GM18517 (cell line): ENCODE data around the gene GALNT17.
"Not testable (repeated sequence)": the region's sequence is repeated elsewhere in the genome, so short reads cannot be mapped to it uniquely, and the experiment has no call there.

Experiments used
- ATAC-seq: cut with Tn5 transposase; IDR thresholded peaks from one replicate; pipeline ENCODE4 v1.9.1; 2021; ENCODE audit warnings: mild to moderate bottlenecking, moderate library complexity; ENCODE audit not compliant: unreplicated experiment

GALNT17 gene

DNA sequence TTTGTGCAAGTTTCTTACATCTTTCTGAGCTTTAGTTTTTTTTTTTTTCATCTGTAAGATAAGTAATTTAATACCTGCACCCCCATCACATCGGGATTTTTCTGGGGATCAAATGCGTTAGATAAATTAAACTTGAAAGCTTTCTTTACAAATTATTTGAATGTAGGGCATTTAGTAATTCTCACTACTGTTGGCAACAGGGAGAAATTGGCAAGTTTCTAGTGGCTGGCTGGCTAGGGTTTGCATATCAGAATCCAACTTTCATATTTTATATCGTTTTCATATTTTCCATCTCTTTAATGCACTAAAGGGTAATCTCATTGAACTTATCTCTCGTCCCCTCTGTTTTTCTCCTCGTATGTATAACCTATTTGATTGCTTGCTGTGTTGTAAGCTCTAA, 412.9 kb downstream of the GALNT17 start:
- ATAC-seq, result no peak

DNA sequence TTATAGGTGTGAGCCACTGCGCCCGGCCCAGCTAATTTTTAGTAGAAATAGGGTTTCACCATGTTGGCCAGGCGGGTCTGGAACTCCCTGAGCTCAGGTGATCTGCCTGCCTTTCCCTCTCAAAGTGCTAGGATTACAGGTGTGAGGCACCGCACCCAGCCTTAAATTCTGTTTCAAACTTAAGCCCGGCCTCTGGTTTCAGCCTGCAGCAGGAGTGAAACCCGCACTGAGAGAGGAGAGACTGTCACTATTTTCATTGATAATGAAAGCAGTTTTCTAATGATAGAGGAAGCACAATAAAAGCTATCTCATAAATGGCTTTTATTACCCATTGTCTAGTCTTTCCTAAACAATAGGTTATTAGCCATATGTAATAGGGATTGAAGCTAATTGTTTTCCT, 415.5 kb downstream of the GALNT17 start:
- no peak for ATAC-seq

DNA sequence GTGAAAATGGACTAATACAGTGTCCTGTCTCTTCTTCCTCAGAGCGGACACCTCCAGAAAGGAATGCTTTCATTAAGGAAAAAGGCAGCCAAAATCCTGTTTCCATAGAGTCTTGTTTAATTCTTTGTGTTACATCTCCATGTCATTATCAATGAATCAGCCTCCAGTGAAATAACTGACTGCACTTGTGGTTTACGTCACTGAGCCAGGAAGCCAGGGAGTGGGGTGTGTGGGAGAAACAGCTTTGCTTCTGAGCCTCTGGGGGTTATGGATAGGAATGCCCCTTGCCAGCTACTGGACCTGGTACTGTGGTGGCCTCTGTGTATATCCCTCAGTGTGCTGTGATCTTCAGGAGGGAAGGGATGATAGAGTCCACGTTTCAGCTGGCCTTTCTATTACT, 416.8 kb downstream of the GALNT17 start:
- no peak for ATAC-seq

DNA sequence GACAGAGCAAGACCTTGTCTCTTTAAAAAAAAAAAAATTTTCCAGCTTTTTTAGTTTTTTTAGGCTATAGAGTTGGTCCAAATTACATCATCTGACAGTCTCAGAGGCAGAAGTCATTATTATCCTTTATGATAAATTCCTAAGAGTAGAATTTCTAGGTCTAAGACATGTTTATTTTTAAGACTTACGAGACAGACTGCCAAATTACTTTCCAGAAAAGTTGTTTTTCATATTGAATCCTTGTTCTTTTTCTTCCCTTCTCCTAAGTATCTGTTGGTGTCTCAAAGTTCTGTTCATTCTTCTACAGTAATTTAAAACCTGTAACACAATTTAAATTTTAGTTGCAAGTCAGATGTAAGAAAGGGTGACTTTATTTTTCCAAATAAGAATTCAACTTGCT, 421.4 kb downstream of the GALNT17 start:
- no peak for ATAC-seq

DNA sequence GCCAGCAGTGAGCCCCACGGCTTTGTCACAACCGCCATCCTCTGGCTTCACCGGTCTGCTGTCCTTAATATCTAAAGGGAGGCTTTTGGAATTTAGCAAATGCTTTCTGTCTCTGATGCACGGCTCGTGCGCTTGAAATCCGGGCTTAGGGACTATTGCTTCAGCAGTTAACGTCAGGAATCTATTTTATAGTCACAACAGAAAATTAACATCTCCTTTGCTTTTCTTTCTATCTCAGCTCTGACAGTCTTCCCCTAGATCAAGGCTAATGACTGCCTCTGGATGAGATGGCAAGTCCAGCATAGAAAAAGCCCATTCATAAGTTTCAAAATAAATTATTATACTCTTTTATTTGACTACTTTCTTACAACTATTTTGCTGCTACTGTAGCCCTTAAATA, 423.8 kb downstream of the GALNT17 start:
- no peak for ATAC-seq

DNA sequence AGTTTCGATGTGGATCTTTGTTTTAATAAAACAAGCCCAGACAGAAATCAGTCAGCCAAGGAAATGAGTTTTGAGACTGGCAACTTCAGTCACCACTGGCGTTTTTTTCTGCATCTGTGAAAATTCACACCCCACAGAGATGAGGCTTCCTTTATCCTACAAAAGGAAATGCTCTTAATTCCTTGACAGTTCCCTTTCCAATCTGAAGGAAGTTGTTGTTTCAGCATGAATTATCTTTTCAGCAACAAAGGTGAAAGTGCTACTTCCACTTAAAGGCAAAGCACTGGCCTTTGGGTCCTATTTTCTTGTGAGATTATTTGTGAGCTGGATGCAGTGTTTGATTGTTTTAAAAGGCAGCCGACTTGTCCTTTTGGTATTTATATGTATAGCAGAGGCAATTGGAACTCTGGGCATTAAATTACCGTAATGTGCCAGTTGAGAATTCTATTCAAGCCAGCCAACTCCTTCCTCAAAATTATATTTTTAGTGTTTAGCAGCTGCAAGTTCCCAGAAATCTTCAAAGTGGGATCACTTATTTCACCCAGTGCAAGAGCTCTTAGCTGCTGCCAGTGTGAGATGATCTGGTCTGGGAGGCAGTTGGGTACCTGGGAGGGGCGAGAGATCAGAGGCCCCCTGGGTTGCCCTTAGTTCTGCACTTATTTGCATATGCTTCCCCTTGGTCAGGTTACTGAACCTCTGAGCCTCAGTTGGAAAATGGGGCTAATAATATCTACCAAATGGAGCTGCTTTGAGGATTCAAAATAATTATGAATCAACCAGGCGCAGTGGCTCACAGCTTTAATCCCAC, 427.1 kb downstream of the GALNT17 start:
- ATAC-seq, result no peak

DNA sequence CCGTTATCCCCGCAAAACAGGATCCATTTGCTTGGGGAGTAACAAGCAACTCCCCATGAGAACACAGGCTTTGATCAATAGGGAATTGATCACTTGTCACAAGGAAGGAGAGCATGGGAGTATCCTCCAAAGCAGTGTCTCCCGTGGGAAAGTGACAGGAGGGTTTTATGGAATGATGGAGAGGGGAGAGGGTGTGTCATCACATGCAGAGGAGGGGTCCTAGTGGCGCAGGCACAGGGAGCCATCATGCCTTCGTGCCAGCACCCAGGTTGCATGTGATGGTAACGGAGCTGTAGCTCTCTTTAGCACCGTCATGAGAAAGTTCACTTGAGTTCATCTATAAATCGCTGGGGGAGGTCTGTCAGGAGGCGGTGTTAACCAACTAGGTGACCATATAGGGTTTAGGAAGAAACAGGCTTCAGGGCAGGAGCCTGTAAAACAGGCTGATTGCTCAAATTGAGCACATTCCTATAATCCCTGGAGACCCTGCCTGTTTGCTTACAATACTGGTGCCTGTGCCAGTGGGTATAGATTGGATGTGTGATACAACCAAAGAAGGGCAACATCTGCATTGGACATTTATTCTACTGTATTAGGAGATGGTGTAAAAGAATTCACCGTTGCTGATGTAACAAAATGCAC, 428.5 kb downstream of the GALNT17 start:
- ATAC-seq, result no peak

DNA sequence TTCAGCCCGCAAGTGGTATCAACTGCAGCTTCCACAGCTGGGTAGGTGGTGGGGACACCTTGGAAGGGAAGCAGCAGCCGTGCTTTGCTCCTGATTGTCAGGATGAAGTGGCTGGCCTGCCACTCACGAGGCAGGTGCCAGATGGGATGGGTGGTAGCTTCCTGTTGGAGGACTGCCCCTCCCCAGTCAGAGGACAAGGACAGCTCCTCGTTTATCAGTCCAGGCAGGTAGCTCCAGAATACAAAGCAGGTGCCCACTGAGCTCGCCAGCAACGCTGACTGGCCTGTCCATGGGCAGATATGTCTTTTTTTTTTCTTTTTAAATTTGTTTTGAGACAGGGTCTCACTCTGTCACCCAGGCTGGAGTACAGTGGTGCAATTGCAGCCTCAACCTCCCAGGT, 431.3 kb downstream of the GALNT17 start:
- no peak for ATAC-seq

DNA sequence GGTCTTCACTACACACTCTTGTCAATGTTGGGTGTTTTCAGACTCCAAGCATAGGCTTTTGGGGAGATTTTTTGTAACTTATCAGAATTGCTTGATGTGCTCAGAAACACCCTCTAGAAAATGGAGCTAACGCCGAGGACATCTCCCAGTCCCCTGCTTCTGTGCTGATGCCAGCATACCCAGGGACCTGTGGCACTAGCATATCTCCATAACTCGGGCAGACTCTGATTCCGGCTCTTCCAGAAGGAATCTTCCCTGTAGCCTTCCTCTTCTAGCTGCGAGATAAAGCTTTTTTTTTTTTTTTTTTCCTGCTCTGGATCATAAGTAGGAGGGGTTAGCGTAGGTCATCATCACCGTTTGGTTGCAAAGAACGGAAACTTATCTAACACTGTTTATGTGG, 434.4 kb downstream of the GALNT17 start:
- no peak for ATAC-seq

DNA sequence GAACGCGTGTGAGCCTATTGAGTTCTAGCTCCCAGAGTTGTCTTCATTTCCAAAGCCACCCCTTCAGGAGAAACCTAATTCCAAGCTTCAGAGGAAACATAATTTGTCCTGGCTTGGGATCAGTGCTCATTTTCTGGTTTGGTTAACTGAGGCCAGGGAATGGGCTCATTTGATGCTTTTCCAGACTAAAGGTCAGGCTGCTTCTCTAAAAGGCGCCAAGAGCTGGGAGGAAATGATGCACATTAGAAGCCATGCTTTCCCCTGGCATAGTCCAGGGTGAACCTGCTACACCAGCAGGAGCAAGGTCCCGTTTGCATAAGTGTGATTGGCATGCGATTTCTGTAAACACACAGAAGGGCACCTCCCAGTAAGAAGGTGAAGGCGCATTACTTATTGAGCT, 435.0 kb downstream of the GALNT17 start:
- ATAC-seq, result no peak

DNA sequence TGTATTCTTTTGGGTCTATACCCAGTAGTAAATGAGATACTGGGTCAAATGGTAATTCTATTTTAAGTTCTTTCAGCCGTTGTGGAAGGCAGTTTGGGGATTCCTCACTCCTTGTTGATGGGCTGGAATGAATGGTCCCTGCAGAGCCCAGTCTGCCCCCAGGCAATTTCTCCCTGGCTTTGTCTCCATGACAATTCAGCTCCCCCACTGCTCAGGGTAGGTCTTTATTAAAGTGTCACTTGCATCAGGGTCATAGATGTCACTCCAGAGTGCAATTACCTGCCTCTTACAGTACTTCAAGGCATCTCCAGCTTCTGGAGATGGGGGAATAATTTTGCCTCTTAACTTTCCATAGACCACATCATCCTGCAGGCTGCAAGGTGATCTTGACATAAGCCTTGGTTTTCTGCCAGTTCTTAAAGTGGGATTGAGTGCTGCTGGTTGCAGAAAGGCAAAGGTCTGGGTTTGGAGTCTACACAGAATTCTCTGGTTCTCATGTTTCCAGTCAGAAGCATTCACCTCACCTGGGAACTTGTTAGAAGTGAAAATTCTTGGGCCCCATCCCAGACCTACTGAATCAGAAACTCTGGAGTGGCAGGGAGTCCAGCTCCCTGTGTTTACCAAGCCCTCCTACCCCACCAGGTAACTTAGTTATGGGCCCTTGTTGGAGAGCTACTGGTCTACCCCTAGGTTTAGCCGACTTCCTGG, 442.4 kb downstream of the GALNT17 start:
- ATAC-seq, result no peak

DNA sequence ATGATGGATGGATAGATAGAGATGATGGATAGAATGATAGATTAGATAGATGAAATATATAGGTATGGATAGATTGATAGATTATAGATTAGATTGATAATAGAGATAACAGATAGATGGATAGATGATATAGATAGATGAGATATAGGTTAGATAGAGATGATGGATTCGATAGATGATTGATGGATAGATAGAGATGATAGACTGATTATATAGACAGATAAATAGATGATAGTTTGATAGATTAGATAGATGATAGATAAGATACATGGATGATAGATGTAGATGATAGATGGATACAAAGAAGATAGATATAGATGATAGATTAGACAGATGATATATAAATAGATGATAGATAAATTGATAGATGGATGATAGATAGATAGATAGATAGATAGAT, 448.1 kb downstream of the GALNT17 start:
- ATAC-seq, result no peak

DNA sequence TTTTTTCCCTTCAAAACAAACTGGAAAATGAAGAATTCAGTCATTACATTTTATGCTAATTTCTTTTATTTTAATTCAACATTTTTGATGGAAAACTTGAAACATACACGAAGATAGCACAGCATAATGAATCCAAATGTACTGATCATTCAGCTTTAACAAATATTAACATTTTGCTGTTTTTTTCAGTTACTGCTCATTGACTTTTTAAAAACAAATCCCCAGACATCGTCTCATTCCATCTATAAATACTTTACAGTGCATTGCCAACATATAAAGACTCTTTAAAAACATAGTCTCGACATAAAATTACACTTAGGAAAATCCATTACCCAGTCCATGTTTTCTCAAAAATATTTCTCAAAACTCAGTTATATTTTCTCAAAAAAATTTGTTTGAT, 452.3 kb downstream of the GALNT17 start:
- ATAC-seq, result no peak

DNA sequence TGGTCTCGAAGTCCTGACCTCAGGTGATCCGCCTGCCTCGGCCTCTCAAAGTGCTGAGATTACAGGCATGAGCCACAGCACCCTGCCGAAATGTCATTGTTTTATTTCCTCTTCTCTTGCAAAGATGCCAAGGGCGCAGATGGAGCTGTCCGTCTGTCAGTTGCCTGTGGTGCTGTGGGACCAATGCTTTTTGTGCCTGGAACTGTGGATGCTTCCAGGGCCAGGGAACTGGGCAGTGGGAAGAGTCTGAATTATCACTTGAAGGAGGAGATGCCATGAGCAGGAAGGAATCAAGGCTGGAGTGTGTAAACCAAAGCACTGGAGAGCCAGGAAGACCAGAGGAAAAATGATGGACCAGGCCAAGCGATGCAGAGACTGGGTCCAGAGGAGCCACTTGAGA, 459.9 kb downstream of the GALNT17 start:
- ATAC-seq, result no peak

DNA sequence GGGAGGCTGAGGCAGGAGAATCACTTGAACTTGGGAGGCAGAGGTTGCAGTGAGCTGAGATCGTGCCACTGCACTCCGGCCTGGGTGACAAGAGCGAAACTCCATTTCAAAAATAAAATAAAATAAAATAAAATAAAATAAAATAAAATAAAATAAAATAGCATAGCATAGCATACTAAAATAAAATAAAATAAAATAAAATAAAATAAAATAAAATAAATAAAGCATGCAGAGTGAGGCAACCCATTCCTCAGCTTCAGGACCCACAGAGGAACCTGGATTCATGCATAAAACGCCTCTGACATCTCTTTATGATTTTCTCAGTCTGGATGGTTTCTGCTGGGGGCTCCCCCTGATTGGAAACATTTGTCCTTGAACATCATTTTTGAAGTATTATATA, 460.4 kb downstream of the GALNT17 start:
- not testable (repeated sequence) for ATAC-seq

DNA sequence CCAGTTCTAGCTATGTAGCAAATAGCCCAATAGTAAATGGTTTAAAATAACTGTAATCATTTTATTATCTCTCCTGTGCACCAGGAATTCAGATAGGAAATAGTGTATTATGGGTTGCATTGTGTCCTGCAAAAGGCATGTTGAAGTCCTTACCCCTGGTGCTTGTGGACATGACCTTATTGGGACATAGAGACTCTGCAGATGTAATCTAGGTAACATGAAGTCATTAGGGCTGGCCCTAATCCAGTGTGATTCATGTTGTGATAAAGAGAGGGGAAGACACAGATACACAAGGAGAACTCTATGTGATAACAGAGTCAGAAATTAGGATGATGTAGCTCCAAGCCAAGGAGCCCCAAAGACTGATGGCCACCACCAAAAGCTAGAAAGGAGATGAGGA, 462.8 kb downstream of the GALNT17 start:
- no peak for ATAC-seq

DNA sequence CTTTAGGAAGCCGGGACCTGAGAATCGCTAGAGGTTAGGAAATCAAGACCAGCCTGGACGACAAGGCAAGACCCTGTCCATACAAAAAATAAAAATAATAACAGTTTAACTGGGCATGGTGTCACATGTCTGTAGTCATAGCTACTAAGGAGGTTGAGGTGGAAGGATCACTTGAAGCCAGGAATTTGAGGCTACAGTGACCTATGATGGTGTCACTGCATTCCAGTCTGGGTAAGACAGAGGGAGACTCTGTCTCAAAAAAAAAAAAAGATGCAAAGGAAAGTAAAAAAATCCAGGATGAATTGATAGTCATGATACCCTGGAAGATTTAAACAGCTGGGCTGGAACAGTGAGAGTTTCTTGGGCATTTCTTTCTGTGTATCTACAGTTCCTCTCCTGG, 463.2 kb downstream of the GALNT17 start:
- no peak for ATAC-seq

DNA sequence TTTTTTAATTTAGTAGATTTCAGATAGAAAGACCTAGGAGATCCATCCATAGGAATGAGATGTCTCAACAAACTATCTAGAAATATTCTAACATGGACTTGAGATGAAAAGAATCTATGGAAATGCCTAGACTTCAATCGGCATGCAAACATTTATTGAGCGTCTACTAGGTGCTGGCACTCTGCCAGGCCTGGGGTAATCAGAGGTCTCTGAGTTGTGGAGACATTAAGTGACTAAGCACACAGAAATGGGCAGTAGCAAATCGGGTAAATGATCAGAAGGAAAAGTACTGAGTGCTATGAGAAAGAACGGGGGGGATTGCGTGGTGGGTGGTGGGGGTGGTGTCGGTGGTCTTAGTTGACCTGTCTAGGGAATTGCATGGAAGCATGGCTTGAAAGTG, 466.6 kb downstream of the GALNT17 start:
- ATAC-seq, result no peak

DNA sequence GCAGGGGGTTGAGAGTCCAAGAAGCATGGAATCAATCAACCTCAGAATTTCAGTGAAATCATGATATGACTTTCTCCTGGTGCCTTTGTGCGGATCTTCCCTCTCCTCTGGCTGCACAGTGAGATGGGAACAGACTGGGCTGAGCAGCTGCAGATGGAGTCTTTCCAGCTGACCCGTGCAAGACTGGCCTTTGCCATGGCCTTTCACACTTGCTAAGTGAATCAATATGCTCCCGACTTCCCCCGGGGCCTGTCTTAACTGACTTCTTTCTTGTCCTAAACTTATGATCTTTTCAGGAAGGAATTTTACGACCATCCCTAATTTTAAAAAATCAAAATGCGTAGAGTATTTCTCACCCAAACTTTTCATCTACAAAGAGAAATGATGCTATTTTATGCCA, 469.9 kb downstream of the GALNT17 start:
- ATAC-seq, result no peak

DNA sequence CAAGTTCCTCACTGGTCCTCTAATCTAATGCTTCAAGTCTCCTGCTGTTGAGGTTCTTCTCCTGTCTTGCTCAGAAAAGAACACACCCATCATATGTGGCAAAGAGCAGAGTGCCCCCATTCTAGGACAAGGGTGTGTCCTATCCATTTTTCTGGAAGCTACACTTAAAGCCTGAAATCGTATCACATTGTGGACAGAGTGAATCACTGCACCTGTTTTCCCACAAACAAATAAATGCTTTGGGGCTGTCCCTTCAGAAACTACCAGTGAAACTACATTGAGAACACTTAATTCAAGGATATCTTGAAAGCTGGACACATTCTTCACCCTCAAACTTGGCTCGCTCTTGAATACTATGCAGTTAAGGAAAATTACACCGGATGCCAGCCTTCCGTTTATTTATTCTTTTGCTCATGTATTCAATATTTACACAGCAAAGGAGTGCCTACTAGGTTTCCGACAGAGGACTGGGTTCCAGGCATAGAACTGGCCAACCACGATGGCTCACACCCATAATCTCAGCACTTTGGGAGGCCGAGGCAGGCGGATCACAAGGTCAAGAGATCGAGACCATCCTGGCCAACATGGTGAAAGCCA, 473.0 kb downstream of the GALNT17 start:
- no peak for ATAC-seq

DNA sequence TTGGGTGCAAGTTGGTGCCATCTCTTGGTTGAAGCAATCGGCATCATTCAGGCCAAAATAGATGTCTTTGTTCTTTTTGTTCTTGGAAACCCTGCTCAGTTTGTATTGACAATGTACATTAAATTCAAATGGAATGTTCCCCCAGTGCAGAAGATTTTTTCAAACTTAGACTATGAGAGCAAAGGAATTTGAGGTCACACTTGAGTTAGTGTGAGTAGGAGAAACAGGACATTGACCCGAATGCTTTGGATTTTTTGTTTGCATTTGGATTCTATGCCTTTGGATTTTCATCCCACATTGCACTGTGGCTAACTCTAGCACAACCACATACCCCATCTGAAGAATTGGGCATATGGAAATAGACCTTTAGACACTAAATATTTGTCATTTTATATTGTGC, 480.0 kb downstream of the GALNT17 start:
- ATAC-seq, result no peak

DNA sequence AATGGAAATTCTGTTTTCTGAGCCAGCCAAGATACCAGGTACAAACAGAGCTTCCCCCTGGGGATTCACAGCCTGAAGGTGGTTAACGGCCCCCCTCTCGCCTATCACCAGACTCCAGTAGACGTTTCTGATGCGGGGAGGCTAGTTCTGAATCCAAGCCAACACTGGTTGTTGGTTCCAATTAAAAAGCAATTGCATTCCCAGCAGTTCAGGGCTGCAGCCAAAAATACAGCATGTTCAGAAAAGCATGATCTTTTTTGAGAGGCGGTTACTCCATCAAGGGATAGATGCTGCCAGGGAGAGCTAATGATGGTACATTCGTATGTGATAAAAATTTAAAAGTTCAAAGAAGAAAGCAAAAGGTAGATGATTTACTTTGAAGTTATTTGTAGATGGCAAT, 481.0 kb downstream of the GALNT17 start:
- no peak for ATAC-seq
